ENCODE results near the gene SLC44A5.
"Not testable (repeated sequence)": the region's sequence is repeated elsewhere in the genome, so short reads cannot be mapped to it uniquely, and the experiment has no call there.

Gene SLC44A5

GRCh38 chr1:75273110-75273509 is 337.8 kb downstream of the SLC44A5 start:
- no peak for DNase-seq (ENCODE audit: low read depth)

GRCh38 chr1:75265792-75266191 is 345.1 kb downstream of the SLC44A5 start:
- peak; percentile 45 for DNase-seq (ENCODE audit: low read depth)

GRCh38 chr1:75264112-75264511 is 346.8 kb downstream of the SLC44A5 start:
- DNase-seq (ENCODE audit: low read depth): no peak

GRCh38 chr1:75263616-75264015 is 347.3 kb downstream of the SLC44A5 start:
- DNase-seq (ENCODE audit: low read depth): not testable (repeated sequence)

- DNase-seq (ENCODE audit: low read depth): not testable (repeated sequence)
These were observed 349.0 kb downstream of the SLC44A5 start for GRCh38 chr1:75261946-75262345.

- DNase-seq (ENCODE audit: low read depth): no peak
These were observed 352.6 kb downstream of the SLC44A5 start for GRCh38 chr1:75258351-75258750.

- DNase-seq (ENCODE audit: low read depth): no peak
These were observed 353.5 kb downstream of the SLC44A5 start for GRCh38 chr1:75257424-75257823.

GRCh38 chr1:75250114-75250513 is 360.8 kb downstream of the SLC44A5 start:
- DNase-seq (ENCODE audit: low read depth): not testable (repeated sequence)

- no peak for DNase-seq (ENCODE audit: low read depth)
These were observed 365.7 kb downstream of the SLC44A5 start for GRCh38 chr1:75245239-75245638.

- no peak for DNase-seq (ENCODE audit: low read depth)
These were observed 367.8 kb downstream of the SLC44A5 start for GRCh38 chr1:75243124-75243523.

GRCh38 chr1:75237316-75237715 is 373.6 kb downstream of the SLC44A5 start:
- no peak for DNase-seq (ENCODE audit: low read depth)

- DNase-seq (ENCODE audit: low read depth): no peak
These were observed 376.4 kb downstream of the SLC44A5 start for GRCh38 chr1:75234562-75234961.

- DNase-seq (ENCODE audit: low read depth): peak; percentile 40
These were observed 377.5 kb downstream of the SLC44A5 start for GRCh38 chr1:75233302-75233929.

- no peak for DNase-seq (ENCODE audit: low read depth)
These were observed 390.8 kb downstream of the SLC44A5 start for GRCh38 chr1:75220072-75220471.

GRCh38 chr1:75214017-75214416 is 396.9 kb downstream of the SLC44A5 start:
- DNase-seq (ENCODE audit: low read depth): no peak

- no peak for DNase-seq (ENCODE audit: low read depth)
These were observed 399.3 kb downstream of the SLC44A5 start for GRCh38 chr1:75211648-75212047.

- DNase-seq (ENCODE audit: low read depth): no peak
These were observed 402.1 kb downstream of the SLC44A5 start for GRCh38 chr1:75208862-75209261.

- DNase-seq (ENCODE audit: low read depth): peak; percentile 46
These were observed 407.3 kb downstream of the SLC44A5 start for GRCh38 chr1:75203415-75204277.

GRCh38 chr1:75202751-75203150 is 408.2 kb downstream of the SLC44A5 start:
- no peak for DNase-seq (ENCODE audit: low read depth)

GRCh38 chr1:75198761-75199160 is 412.2 kb downstream of the SLC44A5 start:
- no peak for DNase-seq (ENCODE audit: low read depth)

GRCh38 chr1:75198163-75198562 is 412.8 kb downstream of the SLC44A5 start:
- no peak for DNase-seq (ENCODE audit: low read depth)

- no peak for DNase-seq (ENCODE audit: low read depth)
These were observed 422.0 kb downstream of the SLC44A5 start for GRCh38 chr1:75188892-75189291.

GRCh38 chr1:75181214-75181955 is 429.5 kb downstream of the SLC44A5 start:
- not testable (repeated sequence) for DNase-seq (ENCODE audit: low read depth)
